Upper lobe of right lung (tissue), 1 donor: ENCODE measurements around the gene RPL7A. TPM values are rescaled to one million over a fixed set of nuclear protein-coding genes. Genes with fewer than 3 reads are reported as not detected.

Source experiments
- ATAC-seq: fragments of 200-7000 bp; cut with Tn5 transposase; one replicate; pipeline ENCODE4 v1.9.1; 2020; ENCODE audit warnings: mild to moderate bottlenecking, moderate library complexity
- DNase-seq: peaks from one replicate; pipeline ENCODE4 v3.0.0-alpha.2; 2020
- H3K27ac ChIP-seq: fragments of 200-600 bp; one replicate; pipeline ENCODE4 v1.8.0; 2022
- H3K27me3 ChIP-seq: fragments of 200-600 bp; one replicate; pipeline ENCODE4 v1.8.0; 2022; ENCODE audit warnings: mild to moderate bottlenecking
- H3K36me3 ChIP-seq: fragments of 200-600 bp; one replicate; pipeline ENCODE4 v1.8.0; 2022
- H3K4me1 ChIP-seq: fragments of 200-600 bp; one replicate; pipeline ENCODE4 v1.8.0; 2022
- H3K4me3 ChIP-seq: fragments of 200-600 bp; one replicate; pipeline ENCODE4 v1.8.0; 2022; ENCODE audit warnings: mild to moderate bottlenecking
- H3K9me3 ChIP-seq: fragments of 200-600 bp; one replicate; pipeline ENCODE4 v1.8.0; 2022
- intact Hi-C: fragments of 100-400 bp; cut with DNase I; formaldehyde crosslinking; loops from one replicate; pipeline ENCODE4 v1.11.0; 2022
- total RNA-seq: library from RNA; stranded (reverse); fragmentation: NEBNext Ultra II Directional; extraction: Animal tissue kit (Norgen Biotek cat#: 25700); gene quantifications from one replicate; pipeline ENCODE4 v1.2.1, GENCODE V29; 2021
- TF ChIP-seq, protein P1 (sequence below): fragments of 200-600 bp; IDR thresholded peaks from one replicate; pipeline ENCODE4 v1.8.0; 2022; ENCODE audit warnings: antibody characterized with exemption
- donor health status: DM: no; HTN: yes; CAD: no; lungs with severe emphysema.

RPL7A gene
- total RNA-seq, 1 donor from 2014 or later, result 1,380 TPM

GRCh38 chr9:133366435-133366834 lies 18.4 kb downstream of the RPL7A start:
- Histone ChIP-seq H3K9me3 (no peaks in the 10 kb centered on the region), H3K36me3 (peaks cover 74% of the 10 kb centered on the region), H3K4me3 (no peak overlapping the region), H3K27me3 (no peaks in the 10 kb centered on the region), H3K4me1 (peaks cover 36% of the 10 kb centered on the region), H3K27ac (no peak overlapping the region)
- DNase-seq, result no peak
- intact Hi-C loops, result no loop called here
- TF ChIP-seq, protein P1, sequence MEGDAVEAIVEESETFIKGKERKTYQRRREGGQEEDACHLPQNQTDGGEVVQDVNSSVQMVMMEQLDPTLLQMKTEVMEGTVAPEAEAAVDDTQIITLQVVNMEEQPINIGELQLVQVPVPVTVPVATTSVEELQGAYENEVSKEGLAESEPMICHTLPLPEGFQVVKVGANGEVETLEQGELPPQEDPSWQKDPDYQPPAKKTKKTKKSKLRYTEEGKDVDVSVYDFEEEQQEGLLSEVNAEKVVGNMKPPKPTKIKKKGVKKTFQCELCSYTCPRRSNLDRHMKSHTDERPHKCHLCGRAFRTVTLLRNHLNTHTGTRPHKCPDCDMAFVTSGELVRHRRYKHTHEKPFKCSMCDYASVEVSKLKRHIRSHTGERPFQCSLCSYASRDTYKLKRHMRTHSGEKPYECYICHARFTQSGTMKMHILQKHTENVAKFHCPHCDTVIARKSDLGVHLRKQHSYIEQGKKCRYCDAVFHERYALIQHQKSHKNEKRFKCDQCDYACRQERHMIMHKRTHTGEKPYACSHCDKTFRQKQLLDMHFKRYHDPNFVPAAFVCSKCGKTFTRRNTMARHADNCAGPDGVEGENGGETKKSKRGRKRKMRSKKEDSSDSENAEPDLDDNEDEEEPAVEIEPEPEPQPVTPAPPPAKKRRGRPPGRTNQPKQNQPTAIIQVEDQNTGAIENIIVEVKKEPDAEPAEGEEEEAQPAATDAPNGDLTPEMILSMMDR, result no peak
- no peak for ATAC-seq

- ATAC-seq (no peak), DNase-seq (no peak)
- Histone ChIP-seq H3K9me3 (no peaks in the 10 kb centered on the region), H3K27me3 (no peaks in the 10 kb centered on the region), H3K36me3 (peaks cover 66% of the 10 kb centered on the region), H3K4me3 (no peak overlapping the region), H3K4me1 (peaks cover 44% of the 10 kb centered on the region), H3K27ac (no peak overlapping the region)
- TF ChIP-seq, protein P1, result no peak
- intact Hi-C loops, result no loop called here
These were observed 19.2 kb downstream of the RPL7A start for GRCh38 chr9:133367221-133367620.

DNA sequence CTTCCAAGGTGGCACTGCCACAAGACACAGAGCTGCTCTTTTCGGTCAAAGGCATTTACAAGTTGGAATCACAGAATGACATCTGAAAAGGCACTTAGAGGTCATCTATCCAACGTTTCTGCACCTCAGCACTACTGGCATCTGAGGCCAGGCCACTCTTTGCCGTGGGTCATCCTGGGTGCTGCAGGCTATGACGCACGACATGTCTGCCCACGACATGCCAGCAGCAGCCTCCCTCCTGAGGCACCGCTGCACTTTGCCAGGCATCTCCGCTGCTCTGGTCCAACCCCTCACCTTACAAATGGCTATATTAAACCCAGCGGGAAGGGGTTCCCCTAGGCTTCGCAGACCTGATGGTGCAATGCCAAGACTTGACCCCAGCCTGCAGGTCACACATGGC lies 19.8 kb downstream of the RPL7A start:
- no peak for ATAC-seq
- Histone ChIP-seq H3K27ac (no peak overlapping the region), H3K4me1 (peaks cover 50% of the 10 kb centered on the region), H3K9me3 (no peaks in the 10 kb centered on the region), H3K27me3 (no peaks in the 10 kb centered on the region), H3K4me3 (no peak overlapping the region), H3K36me3 (peaks cover 60% of the 10 kb centered on the region)
- intact Hi-C loops, result no loop called here
- DNase-seq, result no peak
- TF ChIP-seq, protein P1, result no peak

- H3K27me3 ChIP-seq, result no peaks in the 10 kb centered on the region
- intact Hi-C loops, result no loop called here
- peaks cover 55% of the 10 kb centered on the region for H3K4me1 ChIP-seq
- ATAC-seq, result no peak
- no peak overlapping the region for H3K27ac ChIP-seq
- TF ChIP-seq, protein P1, result no peak
- H3K4me3 ChIP-seq, result no peak overlapping the region
- no peak for DNase-seq
- H3K36me3 ChIP-seq, result peaks cover 55% of the 10 kb centered on the region
- H3K9me3 ChIP-seq, result no peaks in the 10 kb centered on the region
These were observed 20.3 kb downstream of the RPL7A start for GRCh38 chr9:133368249-133368881.

DNA sequence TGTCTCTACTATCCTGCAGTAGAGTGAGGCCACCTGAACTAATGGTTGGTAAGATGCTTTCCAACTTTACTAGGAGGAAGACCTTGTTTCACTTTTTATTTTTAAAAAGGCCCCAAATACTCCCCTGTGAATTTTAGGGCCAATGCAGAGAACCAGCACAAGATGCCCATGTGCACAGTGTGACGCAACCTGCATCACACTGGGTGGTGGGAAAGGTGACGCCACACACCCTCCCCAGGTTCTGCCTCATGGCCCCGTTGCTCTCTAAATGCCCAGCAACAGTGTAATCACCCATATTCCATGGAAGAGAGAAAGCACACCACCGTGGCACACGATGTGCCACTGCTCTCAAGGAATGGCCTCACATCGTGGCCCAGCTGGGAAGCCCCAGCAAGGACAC lies 21.4 kb downstream of the RPL7A start:
- ATAC-seq (no peak), DNase-seq (no peak)
- Histone ChIP-seq H3K36me3 (peaks cover 44% of the 10 kb centered on the region), H3K27ac (peak overlapping the region; percentile 55), H3K9me3 (no peaks in the 10 kb centered on the region), H3K4me1 (peaks cover 63% of the 10 kb centered on the region), H3K27me3 (no peaks in the 10 kb centered on the region), H3K4me3 (no peak overlapping the region)
- TF ChIP-seq, protein P1, result no peak
- intact Hi-C loops, result no loop called here

GRCh38 chr9:133369933-133370332 lies 21.9 kb downstream of the RPL7A start:
- ATAC-seq (peak; percentile 21), DNase-seq (no peak)
- Histone ChIP-seq H3K4me1 (peaks cover 66% of the 10 kb centered on the region), H3K9me3 (no peaks in the 10 kb centered on the region), H3K4me3 (no peak overlapping the region), H3K27ac (peak overlapping the region; percentile 55), H3K36me3 (peaks cover 39% of the 10 kb centered on the region), H3K27me3 (no peaks in the 10 kb centered on the region)
- TF ChIP-seq, protein P1, result no peak
- intact Hi-C loops, result no loop called here
